ENCODE measurements around the gene AFF1. TPM values are rescaled to one million over a fixed set of nuclear protein-coding genes. Genes with fewer than 3 reads are reported as not detected.
A peak's percentile ranks its signal among the peaks of the same experiment; 100 is the strongest.

Gene AFF1
- total RNA-seq, 4 donors from 2014 or later: 22.9 to 47.1 (median 34.0) TPM

- Histone ChIP-seq H3K27me3 (no peaks in the 10 kb centered on the region), H3K9me3 (no peaks in the 10 kb centered on the region), H3K4me3 (no peak overlapping the region), H3K27ac (peak overlapping the region; percentile 23 to 86 (median 74)), H3K4me1 (peaks cover 22 to 66% (median 27%) of the 10 kb centered on the region in 3 donors), H3K36me3 (peaks cover 16 to 74% (median 21%) of the 10 kb centered on the region in 3 donors)
- intact Hi-C loops (cut with DNase I): loop anchor here (5.0 kb wide), 1 partner anchor 625 kb away; no protein-coding TSS in a partner anchor
- DNase-seq: no peak
- TF ChIP-seq POLR2A (IDR thresholded peaks at IDR 0.05) (no peak), CTCF (IDR thresholded peaks at IDR 0.05) (no peak)
- WGBS, 2 donors: 46 to 47% methylated on average over 7 to 8 of the region's 8 CpGs
These were observed 182.4 kb downstream of the AFF1 start for GRCh38 chr4:87117051-87117731.

- intact Hi-C loops (cut with DNase I): loop anchor here (5.0 kb wide), 1 partner anchor 625 kb away; no protein-coding TSS in a partner anchor
- 59 to 76% methylated on average over 5 of the region's 5 CpGs for WGBS, 2 donors
- no peaks in the 10 kb centered on the region for H3K9me3 ChIP-seq
- H3K4me1 ChIP-seq: peaks cover 22 to 71% (median 27%) of the 10 kb centered on the region in 3 donors
- DNase-seq: no peak
- H3K4me3 ChIP-seq: no peak overlapping the region
- H3K27me3 ChIP-seq: no peaks in the 10 kb centered on the region
- H3K36me3 ChIP-seq: peaks cover 16 to 69% (median 21%) of the 10 kb centered on the region in 3 donors
- no peak for TF ChIP-seq POLR2A (IDR thresholded peaks at IDR 0.05)
- TF ChIP-seq CTCF (IDR thresholded peaks at IDR 0.05): no peak
- H3K27ac ChIP-seq: peak overlapping the region; percentile 23 to 86 (median 74)
These were observed 182.9 kb downstream of the AFF1 start for GRCh38 chr4:87117732-87118075.

GRCh38 chr4:87118421-87118820, 183.6 kb downstream of the AFF1 start:
- Histone ChIP-seq H3K27ac (peak overlapping the region in 3 of 4 donors; percentile 80 to 86 (median 85)), H3K36me3 (peaks cover 16 to 66% (median 21%) of the 10 kb centered on the region in 3 donors), H3K9me3 (no peaks in the 10 kb centered on the region), H3K27me3 (no peaks in the 10 kb centered on the region), H3K4me1 (peaks cover 22 to 79% (median 27%) of the 10 kb centered on the region in 3 donors), H3K4me3 (no peak overlapping the region)
- no peak for DNase-seq
- intact Hi-C loops (cut with DNase I): loop anchor here (5.0 kb wide), 1 partner anchor 626 kb away; no protein-coding TSS in a partner anchor
- TF ChIP-seq CTCF (IDR thresholded peaks at IDR 0.05): no peak
- TF ChIP-seq POLR2A (IDR thresholded peaks at IDR 0.05): no peak
- WGBS, 2 donors: 88 to 91% methylated on average over 1 of the region's 1 CpG

- intact Hi-C loops (cut with DNase I): loop anchor here (5.0 kb wide), 1 partner anchor 627 kb away; no protein-coding TSS in a partner anchor
- Histone ChIP-seq H3K4me1 (peaks cover 22 to 83% (median 27%) of the 10 kb centered on the region in 3 donors), H3K27ac (peak overlapping the region in 3 of 4 donors; percentile 80 to 86 (median 85))
These were observed 184.0 kb downstream of the AFF1 start for GRCh38 chr4:87118826-87119225.

More at GRCh38 chr4:87118826-87119225, 184.0 kb downstream of the AFF1 start:
- no peak for TF ChIP-seq CTCF (IDR thresholded peaks at IDR 0.05)
- no peak for TF ChIP-seq POLR2A (IDR thresholded peaks at IDR 0.05)
- peaks cover 16 to 66% (median 21%) of the 10 kb centered on the region in 3 donors for H3K36me3 ChIP-seq
- no peak overlapping the region for H3K4me3 ChIP-seq
- H3K27me3 ChIP-seq: no peaks in the 10 kb centered on the region
- WGBS, 2 donors: 92 to 100% methylated on average over 2 of the region's 2 CpGs
- DNase-seq: no peak
- H3K9me3 ChIP-seq: no peaks in the 10 kb centered on the region

All from esophagus squamous epithelium (tissue), 5 donors.